C4-2B (cell line): Measurements from ENCODE around the gene ADAP1.

Source experiments
- CTCF ChIP-seq: fragments of 450-650 bp; conservative IDR thresholded peaks from 2 replicates; pipeline ENCODE4 v1.5.1; 2017; ENCODE audit warnings: mild to moderate bottlenecking
- ZFX ChIP-seq: fragments of 450-650 bp; IDR thresholded peaks from 2 replicates; pipeline ENCODE4 v1.6.1; 2017

GRCh38 chr7:855686-856369 is 98.7 kb downstream of the ADAP1 start:
- TF ChIP-seq CTCF = no peak
- no peak for TF ChIP-seq ZFX
